GM12878 (cell line): ENCODE measurements around the gene SHROOM4. TPM values are rescaled to one million over a fixed set of nuclear protein-coding genes. Genes with fewer than 3 reads are reported as not detected.

Experiments
- ATAC-seq: fragments of 200-7000 bp; cut with Tn5 transposase; 3 replicates; pipeline ENCODE4 v1.9.1; 2020; ENCODE audit warnings: mild to moderate bottlenecking, moderate library complexity
- BruUV-seq: library from RNA; stranded (reverse); fragments of 400-500 nt; replicated peaks from 2 replicates; lab custom pipeline; 2021; lab: Mats Ljungman, UMichigan
- CTCF ChIA-PET: fragments of 300-600 bp; sonication (Branson Sonifier 250); formaldehyde crosslinking; extraction: SDS; loops from one replicate; lab custom pipeline; 2021; ENCODE audit warnings: inconsistent platforms; lab: Yijun Ruan, JAX
- POLR2A ChIA-PET: fragments of 350-600 bp; formaldehyde crosslinking; extraction: SDS; loops from one replicate; lab custom pipeline; 2021; ENCODE audit warnings: inconsistent platforms; lab: Charles Lee
- RAD21 ChIA-PET: fragments of 300-600 bp; sonication (Branson Sonifier 250); formaldehyde crosslinking; loops from one replicate; lab custom pipeline; 2023; ENCODE audit warnings: antibody characterized with exemption; ENCODE audit not compliant: unreplicated experiment; lab: Charles Lee
- SMC1A ChIA-PET: fragments of 300-600 bp; sonication (Branson Sonifier 250); formaldehyde crosslinking; loops from one replicate; lab custom pipeline; 2023; ENCODE audit not compliant: unreplicated experiment, uncharacterized antibody; lab: Charles Lee
- DNase-seq: peaks from one replicate; pipeline ENCODE4 v3.0.0-alpha.2; 2011; ENCODE audit warnings: low read depth, low spot score
- FAIRE-seq: peaks from 3 replicates; lab custom pipeline; 2011; peaks lifted over from hg19 to GRCh38; lab: Jason Lieb, UNC
- H2AFZ ChIP-seq: 2 replicates; pipeline ENCODE4 v1.6.0; 2011; ENCODE audit warnings: low read depth, low read length, control low read depth; ENCODE audit not compliant: control insufficient read depth
- H3K27ac ChIP-seq: 2 replicates; pipeline ENCODE4 v1.5.1; 2011; ENCODE audit warnings: control low read depth; ENCODE audit not compliant: control insufficient read depth, insufficient read depth
- H3K27me3 ChIP-seq, 2 experiments: replicated peaks in 1 of 2; 2 replicates each; pipeline versions ENCODE4 v1.6.0 to v1.6.1; 2011; ENCODE audit warnings: low read length in 1 of 2; ENCODE audit not compliant: control insufficient read depth in 2 of 2, insufficient read depth in 2 of 2
- H3K36me3 ChIP-seq, 2 experiments: 2 replicates each; pipeline ENCODE4 v1.5.1; 2011; ENCODE audit warnings: low read length in 1 of 2; ENCODE audit not compliant: control insufficient read depth in 2 of 2, insufficient read depth in 2 of 2
- H3K4me1 ChIP-seq: 2 replicates; pipeline ENCODE4 v1.6.1; 2011; ENCODE audit warnings: mild to moderate bottlenecking, low read length, moderate library complexity, mixed read lengths; ENCODE audit not compliant: control insufficient read depth, insufficient read depth
- H3K4me2 ChIP-seq: 2 replicates; pipeline ENCODE4 v1.6.0; 2011; ENCODE audit warnings: control low read depth; ENCODE audit not compliant: control insufficient read depth, insufficient read depth
- H3K4me3 ChIP-seq: fragments of 200-600 bp; sonication (generic); 2 replicates; pipeline ENCODE4 v1.5.1; 2016
- H3K79me2 ChIP-seq: 2 replicates; pipeline ENCODE4 v1.6.0; 2011; ENCODE audit warnings: low read length; ENCODE audit not compliant: control insufficient read depth, insufficient read depth
- H3K9ac ChIP-seq: 2 replicates; pipeline ENCODE4 v1.8.0; 2011; ENCODE audit warnings: low read length, control low read depth, mixed read lengths; ENCODE audit not compliant: control insufficient read depth, insufficient read depth
- H3K9me3 ChIP-seq: replicated peaks from 3 replicates; pipeline ENCODE4 v1.5.1; 2011; ENCODE audit warnings: mild to moderate bottlenecking, low read length; ENCODE audit not compliant: control insufficient read depth, insufficient read depth
- H4K20me1 ChIP-seq: 2 replicates; pipeline ENCODE4 v1.6.0; 2011; ENCODE audit not compliant: control insufficient read depth, insufficient read depth
- ASH2L ChIP-seq: fragments of 300-600, 200-600 bp; sonication (generic); IDR thresholded peaks from 2 replicates; pipeline ENCODE4 v1.6.1; 2017; ENCODE audit warnings: low read depth, mild to moderate bottlenecking, borderline replicate concordance
- IRF5 ChIP-seq: fragments of 450-650 bp; IDR thresholded peaks from 2 replicates; pipeline ENCODE4 v1.6.1; 2017; ENCODE audit warnings: borderline replicate concordance
- KDM1A ChIP-seq: fragments of 200-600 bp; sonication (generic); IDR thresholded peaks from 2 replicates; pipeline ENCODE4 v1.6.1; 2016; ENCODE audit warnings: borderline replicate concordance
- MEF2B ChIP-seq: fragments of 450-650 bp; IDR thresholded peaks from 2 replicates; pipeline ENCODE4 v1.6.1; 2018; ENCODE audit warnings: mild to moderate bottlenecking, moderate library complexity; ENCODE audit not compliant: partially characterized antibody, poor library complexity, severe bottlenecking
- MLLT1 ChIP-seq: fragments of 450-650 bp; IDR thresholded peaks from 2 replicates; pipeline ENCODE4 v1.6.1; 2016; ENCODE audit warnings: mild to moderate bottlenecking
- MTA3 ChIP-seq: IDR thresholded peaks from 2 replicates; pipeline ENCODE4 v1.6.1; 2012; ENCODE audit warnings: low read length, inconsistent platforms, borderline replicate concordance
- PAX5 ChIP-seq: IDR thresholded peaks from 2 replicates; pipeline ENCODE4 v1.6.1; 2011; ENCODE audit warnings: low read depth, low read length, borderline replicate concordance
- PML ChIP-seq: IDR thresholded peaks from 2 replicates; pipeline ENCODE4 v1.6.1; 2012; ENCODE audit warnings: low read length, inconsistent platforms
- POU2F2 ChIP-seq: IDR thresholded peaks from 3 replicates; pipeline ENCODE4 v1.6.1; 2011; ENCODE audit warnings: low read depth, mild to moderate bottlenecking, low read length, borderline replicate concordance
- RCOR1 ChIP-seq: conservative IDR thresholded peaks from 2 replicates; pipeline ENCODE4 v1.6.1; 2012; ENCODE audit warnings: low read depth, low read length, improper control_type of control experiment
- SREBF2 ChIP-seq: IDR thresholded peaks from 2 replicates; pipeline ENCODE4 v1.6.1; 2012; ENCODE audit warnings: mild to moderate bottlenecking, low read length
- YY1 ChIP-seq: IDR thresholded peaks from 2 replicates; pipeline ENCODE4 v1.6.1; 2011; ENCODE audit warnings: low read depth, mild to moderate bottlenecking, low read length
- ZNF274 ChIP-seq: IDR thresholded peaks from one replicate; pipeline ENCODE4 v1.8.0; 2011; ENCODE audit not compliant: insufficient read length, insufficient read depth
- ZNF384 ChIP-seq: IDR thresholded peaks from 2 replicates; pipeline ENCODE4 v1.6.1; 2012; ENCODE audit warnings: low read depth, mild to moderate bottlenecking, low read length, improper control_type of control experiment, borderline replicate concordance
- WGBS: methylation state at CpG from one replicate; pipeline ENCODE4 v1.1.6; 2016; ENCODE audit warnings: low lambda C conversion rate; ENCODE audit not compliant: insufficient replicate concordance, insufficient coverage; ENCODE audit errors: missing lambda C conversion rate; 5-methylcytosine and 5-hydroxymethylcytosine counted together
- in situ Hi-C: fragments of 300-500 bp; cut with MboI; formaldehyde crosslinking; loops from 9 replicates; pipeline ENCODE4 v1.14.3; 2018; ENCODE audit warnings: mixed read lengths
- intact Hi-C: fragments of 100-400 bp; cut with micrococcal nuclease; formaldehyde crosslinking; loops from one replicate; pipeline ENCODE4 v1.14.2; 2022; ENCODE audit not compliant: unreplicated experiment
- polyA plus RNA-seq, 11 experiments: library from polyadenylated mRNA; depleted of rRNA in 4 of 11; unstranded in 6 of 11; stranded (reverse) in 5 of 11; fragments of >200 nt; fragmentation: Nextera tagmentation in 4 of 11; fragmentation: Illumina TruSeq in 1 of 11; extraction: Ambion mirVana in 4 of 11; extraction: Trizol in 1 of 11; gene quantifications; 1 replicate in 1 of 11; 2 replicates in 10 of 11; pipeline versions ENCODE4 v1.2.1 to v1.2.3, GENCODE V29; 2011 to 2016; ENCODE audit warnings: inconsistent platforms in 2 of 11, missing spikeins in 2 of 11, low read depth in 1 of 11
- total RNA-seq, 4 experiments: library from RNA; depleted of rRNA in 3 of 4; stranded (reverse); fragments of >200 nt in 3 of 4; fragmentation: Illumina TruSeq in 1 of 4; extraction: Trizol in 1 of 4; gene quantifications; 2 replicates each; pipeline versions ENCODE4 v1.2.1 to v1.2.3, GENCODE V29; 2013 to 2021

SHROOM4 gene
- total and polyA plus RNA-seq, 10 of the 15 experiments (the other 5 are each of a cell fraction or from before 2014, with no cell fraction given), result 0.01 to 0.03 TPM; not detected in 8

GRCh38 chrX:50765986-50766385 is 48.0 kb downstream of the SHROOM4 start:
- TF ChIP-seq POU2F2 (no peak), IRF5 (no peak), MLLT1 (no peak), PML (no peak), ZNF274 (no peak), MTA3 (no peak), KDM1A (no peak), ZNF384 (no peak), RCOR1 (no peak), SREBF2 (no peak), ASH2L (no peak), MEF2B (no peak), YY1 (no peak), PAX5 (no peak)
- H3K79me2 ChIP-seq, result no peaks in the 10 kb centered on the region
- CTCF ChIA-PET, result no interaction called here
- no peak for FAIRE-seq
- no peak overlapping the region for H2AFZ ChIP-seq
- H3K9me3 ChIP-seq, result no peaks in the 10 kb centered on the region
- no peak overlapping the region for H3K9ac ChIP-seq
- BruUV-seq, result no TSS peak
- DNase-seq, result no peak
- POLR2A ChIA-PET, result no interaction called here
- no peak for ATAC-seq
- RAD21 ChIA-PET, result no interaction called here
- H3K27me3 ChIP-seq, result no peaks in the 10 kb centered on the region
- no peak overlapping the region for H3K4me2 ChIP-seq
- intact Hi-C loops (no loop called here), in situ Hi-C loops (no loop called here)
- no peaks in the 10 kb centered on the region for H3K4me1 ChIP-seq
- no peak overlapping the region for H3K4me3 ChIP-seq
- 0 out of 2 replicates have a peak, but pooled peaks cover 2% of the 10 kb centered on the region for H4K20me1 ChIP-seq
- WGBS, result 13% methylated on average over 3 of the region's 3 CpGs
- SMC1A ChIA-PET, result no interaction called here
- H3K27ac ChIP-seq, result no peak overlapping the region
- no peaks in the 10 kb centered on the region for H3K36me3 ChIP-seq
